BLaER1 treated with 17β-estradiol and CSF1 and Interleukin-3, amounts not matched to agents 10 nM and 100 nM (cell line): ENCODE results near the gene SIK3.

Experiments used
- H3K27ac ChIP-seq, 11 experiments: shearing (Covaris generic); formaldehyde crosslinking; 2 replicates each; pipeline ENCODE4 v1.8.1; 2022
- H3K27me3 ChIP-seq, 11 experiments: shearing (Covaris generic); formaldehyde crosslinking; 2 replicates each; pipeline ENCODE4 v1.8.1; 2022
- H3K36me3 ChIP-seq, 11 experiments: shearing (Covaris generic); formaldehyde crosslinking; 2 replicates each; pipeline ENCODE4 v1.8.1; 2022
- H3K4me1 ChIP-seq, 10 experiments: shearing (Covaris generic); formaldehyde crosslinking; 2 replicates each; pipeline ENCODE4 v1.8.1; 2022
- H3K4me2 ChIP-seq, 11 experiments: shearing (Covaris generic); formaldehyde crosslinking; 2 replicates each; pipeline ENCODE4 v1.8.1; 2022
- H3K4me3 ChIP-seq, 10 experiments: shearing (Covaris generic); formaldehyde crosslinking; 2 replicates each; pipeline ENCODE4 v1.8.1; 2022
- H3K9ac ChIP-seq, 11 experiments: shearing (Covaris generic); formaldehyde crosslinking; 2 replicates each; pipeline ENCODE4 v1.8.1; 2022
- H3K9me3 ChIP-seq, 11 experiments: shearing (Covaris generic); formaldehyde crosslinking; replicated peaks in 1 of 11; 2 replicates each; pipeline ENCODE4 v1.8.1; 2022
- H4K20me1 ChIP-seq, 11 experiments: shearing (Covaris generic); formaldehyde crosslinking; 2 replicates each; pipeline ENCODE4 v1.8.1; 2022
- Cebpa-rat ChIP-seq, 11 experiments: shearing (Covaris generic); IDR thresholded peaks; 2 replicates each; pipeline ENCODE4 v1.8.1; 2022

SIK3 gene

DNA sequence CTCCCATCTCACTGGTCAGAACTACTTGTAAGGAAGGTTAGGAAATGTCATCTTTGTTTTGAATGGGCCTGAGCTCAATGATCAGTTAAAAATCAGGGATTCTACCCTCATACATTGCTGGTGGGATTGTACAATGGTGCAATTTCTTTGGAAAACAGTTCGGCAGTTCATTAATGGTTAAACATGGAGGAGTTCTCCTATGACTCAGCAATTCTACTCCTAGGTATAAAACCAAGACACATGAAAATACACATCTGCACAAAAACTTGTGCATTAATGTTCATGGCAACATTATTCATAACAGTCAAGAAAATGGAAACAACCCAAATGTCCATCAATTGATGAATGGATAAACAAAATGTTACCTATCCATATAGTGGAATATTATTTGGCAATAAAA, 301.7 kb downstream of the SIK3 start:
- peaks cover 0 to 9% (median 0%) of the 10 kb centered on the region in 10 experiments; a peak in 6 of 20 replicates for H3K4me1 ChIP-seq
- no peak for TF ChIP-seq Cebpa-rat (IDR thresholded peaks at IDR 0.05)
- no peak overlapping the region for H3K4me2 ChIP-seq
- H3K27me3 ChIP-seq: no peaks in the 10 kb centered on the region
- no peak overlapping the region for H3K9ac ChIP-seq
- H4K20me1 ChIP-seq: no peaks in the 10 kb centered on the region
- no peak overlapping the region for H3K4me3 ChIP-seq
- H3K27ac ChIP-seq: no peak overlapping the region
- H3K9me3 ChIP-seq: peaks cover 0 to 12% (median 0%) of the 10 kb centered on the region in 11 experiments; a peak in 1 of 22 replicates
- no peaks in the 10 kb centered on the region for H3K36me3 ChIP-seq

DNA sequence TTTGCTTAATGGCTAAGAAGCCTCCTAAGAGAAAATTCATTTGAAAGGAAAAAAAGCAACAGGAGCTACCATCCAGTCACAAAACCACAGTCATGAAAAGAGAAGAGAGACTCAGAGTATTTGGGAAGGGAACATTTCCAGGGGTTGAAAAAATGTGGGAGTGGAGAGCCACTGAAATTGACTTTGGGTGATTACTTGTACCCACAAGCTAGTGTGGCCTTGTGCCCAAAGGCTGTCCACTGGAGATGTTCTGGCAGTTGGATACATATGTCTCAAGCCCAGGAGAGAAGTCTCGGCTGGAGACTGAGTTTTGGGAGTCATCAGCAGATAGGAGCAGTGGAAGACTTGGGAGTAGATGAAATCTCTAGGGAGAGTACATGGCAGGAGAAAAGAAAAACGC, 303.4 kb downstream of the SIK3 start:
- no peaks in the 10 kb centered on the region for H4K20me1 ChIP-seq
- H3K4me2 ChIP-seq: no peak overlapping the region
- H3K36me3 ChIP-seq: no peaks in the 10 kb centered on the region
- peaks cover 0 to 15% (median 0%) of the 10 kb centered on the region in 10 experiments; a peak in 6 of 20 replicates for H3K4me1 ChIP-seq
- TF ChIP-seq Cebpa-rat (IDR thresholded peaks at IDR 0.05): no peak
- peaks cover 0 to 12% (median 0%) of the 10 kb centered on the region in 11 experiments; a peak in 1 of 22 replicates for H3K9me3 ChIP-seq
- H3K4me3 ChIP-seq: no peak overlapping the region
- H3K27ac ChIP-seq: no peak overlapping the region
- no peaks in the 10 kb centered on the region for H3K27me3 ChIP-seq
- H3K9ac ChIP-seq: no peak overlapping the region

DNA sequence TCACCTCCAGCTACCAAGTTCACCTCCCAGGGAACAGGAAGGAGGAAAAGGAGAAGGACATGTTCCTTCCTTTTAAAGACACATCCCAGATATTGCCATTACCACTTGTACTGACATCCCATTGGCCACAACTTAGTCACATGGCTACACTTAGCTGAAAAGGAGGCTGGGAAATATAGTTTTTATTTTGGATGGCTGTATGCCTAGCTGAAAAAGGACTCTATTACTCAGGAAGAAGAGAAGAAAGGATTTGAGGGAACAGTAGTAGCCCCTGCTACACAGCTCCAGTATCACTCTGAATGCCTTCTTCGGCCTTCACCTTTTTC, 304.5 kb downstream of the SIK3 start:
- Histone ChIP-seq H3K36me3 (no peaks in the 10 kb centered on the region), H3K9ac (no peak overlapping the region), H3K4me2 (no peak overlapping the region), H3K4me1 (peaks cover 0 to 17% (median 4%) of the 10 kb centered on the region in 10 experiments; a peak in 17 of 20 replicates), H3K9me3 (peaks cover 0 to 12% (median 0%) of the 10 kb centered on the region in 11 experiments; a peak in 1 of 22 replicates), H3K27ac (no peak overlapping the region), H3K4me3 (no peak overlapping the region), H3K27me3 (no peaks in the 10 kb centered on the region), H4K20me1 (no peaks in the 10 kb centered on the region)
- no peak for TF ChIP-seq Cebpa-rat (IDR thresholded peaks at IDR 0.05)
